Activated CD4-positive, alpha-beta T cell treated with anti-CD3 and anti-CD28 coated beads, Interleukin-2, amount 10 ng/mL, durations not matched to agents 7 days and 5 days (primary cell): ENCODE results near the gene VPS51. TPM values are rescaled to one million over a fixed set of nuclear protein-coding genes. Genes with fewer than 3 reads are reported as not detected.

Experiments used
- CTCF ChIA-PET: fragments of 350-600 bp; sonication (Branson Sonifier 250); formaldehyde crosslinking; loops from one replicate; lab custom pipeline; 2021; ENCODE audit warnings: antibody characterized with exemption; lab: Charles Lee
- POLR2A ChIA-PET: fragments of 350-600 bp; sonication (Branson Sonifier 250); formaldehyde crosslinking; loops from one replicate; lab custom pipeline; 2021; ENCODE audit warnings: antibody characterized with exemption; lab: Charles Lee
- DNase-seq: peaks from one replicate; pipeline ENCODE4 v3.0.0-alpha.2; 2020
- H3K27ac Mint-ChIP-seq: one replicate; pipeline ENCODE4 v1.8.0; 2021; ENCODE audit warnings: mild to moderate bottlenecking, moderate library complexity, mixed read lengths
- H3K27me3 Mint-ChIP-seq: one replicate; pipeline ENCODE4 v1.8.0; 2021; ENCODE audit warnings: mixed read lengths
- H3K36me3 Mint-ChIP-seq: one replicate; pipeline ENCODE4 v1.8.0; 2021; ENCODE audit warnings: low read depth, mixed read lengths
- H3K4me1 Mint-ChIP-seq: one replicate; pipeline ENCODE4 v1.8.0; 2021; ENCODE audit warnings: mixed read lengths
- H3K4me3 Mint-ChIP-seq: one replicate; pipeline ENCODE4 v1.8.0; 2021; ENCODE audit warnings: mild to moderate bottlenecking, moderate library complexity, mixed read lengths
- H3K9me3 Mint-ChIP-seq: one replicate; pipeline ENCODE4 v1.8.0; 2021; ENCODE audit warnings: mixed read lengths
- total RNA-seq, 2 experiments: library from RNA; stranded (reverse); gene quantifications; one replicate each; pipeline ENCODE4 v1.2.3, GENCODE V29; 2021

Gene VPS51
- total RNA-seq, 2 experiments from 2014 or later, result 146 to 148 TPM

GRCh38 chr11:65096926-65097325 is 912 bp downstream of the VPS51 start:
- Mint-ChIP-seq H3K4me1 (peaks cover 25% of the 10 kb centered on the region), H3K9me3 (no peaks in the 10 kb centered on the region), H3K27ac (peak overlapping the region; percentile 98), H3K36me3 (peaks cover 11% of the 10 kb centered on the region), H3K27me3 (no peaks in the 10 kb centered on the region), H3K4me3 (peak overlapping the region; percentile 93)
- ChIA-PET CTCF (interaction anchor here (3.4 to 8.1 kb wide), 2 partner anchors 14 to 20 kb away, joined by 12 to 85 read pairs; partner anchors contain the start of genes TM7SF2 and ZNHIT2), POLR2A (interaction anchor here (0.5 to 0.6 kb wide), 2 partner anchors 82 to 839 kb away, joined by 3 read pairs; no protein-coding TSS in a partner anchor)
- no peak for DNase-seq

- peaks cover 20% of the 10 kb centered on the region for H3K36me3 Mint-ChIP-seq
- ChIA-PET POLR2A (no interaction called here), CTCF (interaction anchor here (0.5 to 8.1 kb wide), 3 partner anchors 10 to 44 kb away, joined by 4 to 85 read pairs (median 7); partner anchors contain the start of genes TM7SF2 and ZNHIT2)
- H3K27ac Mint-ChIP-seq, result no peak overlapping the region
- H3K27me3 Mint-ChIP-seq, result no peaks in the 10 kb centered on the region
- DNase-seq, result no peak
- peaks cover 36% of the 10 kb centered on the region for H3K4me1 Mint-ChIP-seq
- H3K9me3 Mint-ChIP-seq, result no peaks in the 10 kb centered on the region
- H3K4me3 Mint-ChIP-seq, result no peak overlapping the region
Measured at GRCh38 chr11:65100674-65101350, 4.8 kb downstream of the VPS51 start.

- ChIA-PET CTCF (interaction anchor here (0.6 to 2.2 kb wide), 3 partner anchors 8 to 229 kb away, joined by 4 to 7 read pairs (median 4); partner anchors contain the start of gene ZNHIT2), POLR2A (no interaction called here)
- Mint-ChIP-seq H3K27me3 (no peaks in the 10 kb centered on the region), H3K36me3 (peaks cover 24% of the 10 kb centered on the region), H3K9me3 (no peaks in the 10 kb centered on the region), H3K4me3 (no peak overlapping the region), H3K4me1 (peaks cover 31% of the 10 kb centered on the region), H3K27ac (no peak overlapping the region)
- DNase-seq, result no peak
Measured at GRCh38 chr11:65102142-65103095, 6.4 kb downstream of the VPS51 start.

- H3K4me1 Mint-ChIP-seq, result peaks cover 25% of the 10 kb centered on the region
- no peak for DNase-seq
- H3K27ac Mint-ChIP-seq, result no peak overlapping the region
- H3K4me3 Mint-ChIP-seq, result no peak overlapping the region
- CTCF ChIA-PET, result interaction anchor here (0.6 to 2.2 kb wide), 3 partner anchors 9 to 144 kb away, joined by 3 to 7 read pairs (median 4); partner anchors contain the start of gene ZNHIT2
- peaks cover 19% of the 10 kb centered on the region for H3K36me3 Mint-ChIP-seq
- POLR2A ChIA-PET, result interaction anchor here (0.6 kb wide), 1 partner anchor 9 kb away, joined by 4 read pairs; no protein-coding TSS in a partner anchor
- no peaks in the 10 kb centered on the region for H3K27me3 Mint-ChIP-seq
- no peaks in the 10 kb centered on the region for H3K9me3 Mint-ChIP-seq
Measured at GRCh38 chr11:65103476-65103875, 7.5 kb downstream of the VPS51 start.

GRCh38 chr11:65104628-65105027 is 8.6 kb downstream of the VPS51 start:
- Mint-ChIP-seq H3K9me3 (no peaks in the 10 kb centered on the region), H3K4me3 (no peak overlapping the region), H3K4me1 (peaks cover 21% of the 10 kb centered on the region), H3K27me3 (no peaks in the 10 kb centered on the region), H3K36me3 (peaks cover 16% of the 10 kb centered on the region), H3K27ac (peak overlapping the region; percentile 3)
- no peak for DNase-seq
- POLR2A ChIA-PET, result no interaction called here
- CTCF ChIA-PET, result interaction anchor here (1.0 kb wide), 1 partner anchor 11 kb away, joined by 3 read pairs; no protein-coding TSS in a partner anchor

- CTCF ChIA-PET, result no interaction called here
- no peak overlapping the region for H3K4me3 Mint-ChIP-seq
- H3K27me3 Mint-ChIP-seq, result no peaks in the 10 kb centered on the region
- peaks cover 39% of the 10 kb centered on the region for H3K4me1 Mint-ChIP-seq
- no peak overlapping the region for H3K27ac Mint-ChIP-seq
- POLR2A ChIA-PET, result no interaction called here
- no peaks in the 10 kb centered on the region for H3K9me3 Mint-ChIP-seq
- H3K36me3 Mint-ChIP-seq, result peaks cover 16% of the 10 kb centered on the region
- no peak for DNase-seq
Measured at GRCh38 chr11:65107078-65107477, 11.1 kb downstream of the VPS51 start.

- peaks cover 16% of the 10 kb centered on the region for H3K36me3 Mint-ChIP-seq
- peaks cover 40% of the 10 kb centered on the region for H3K4me1 Mint-ChIP-seq
- H3K9me3 Mint-ChIP-seq, result no peaks in the 10 kb centered on the region
- no peaks in the 10 kb centered on the region for H3K27me3 Mint-ChIP-seq
- DNase-seq, result no peak
- POLR2A ChIA-PET, result interaction anchor here (0.7 kb wide), 1 partner anchor 91 kb away, joined by 3 read pairs; no protein-coding TSS in a partner anchor
- H3K4me3 Mint-ChIP-seq, result no peak overlapping the region
- CTCF ChIA-PET, result interaction anchor here (1.3 to 7.1 kb wide), 3 partner anchors 10 to 14 kb away, joined by 3 to 85 read pairs (median 4); partner anchors contain the start of genes FAU, MRPL49, VPS51 and ZNHIT2
- no peak overlapping the region for H3K27ac Mint-ChIP-seq
Measured at GRCh38 chr11:65107751-65108468, 11.9 kb downstream of the VPS51 start.

GRCh38 chr11:65108469-65109123 is 12.6 kb downstream of the VPS51 start:
- DNase-seq, result no peak
- POLR2A ChIA-PET, result no interaction called here
- Mint-ChIP-seq H3K36me3 (peaks cover 15% of the 10 kb centered on the region), H3K27me3 (no peaks in the 10 kb centered on the region), H3K9me3 (no peaks in the 10 kb centered on the region), H3K4me3 (no peak overlapping the region), H3K4me1 (peaks cover 47% of the 10 kb centered on the region), H3K27ac (no peak overlapping the region)
- CTCF ChIA-PET, result interaction anchor here (1.3 to 7.1 kb wide), 3 partner anchors 9 to 13 kb away, joined by 3 to 85 read pairs (median 4); partner anchors contain the start of genes FAU, MRPL49, VPS51 and ZNHIT2

- DNase-seq, result no peak
- H3K27ac Mint-ChIP-seq, result no peak overlapping the region
- peaks cover 48% of the 10 kb centered on the region for H3K4me1 Mint-ChIP-seq
- no peaks in the 10 kb centered on the region for H3K27me3 Mint-ChIP-seq
- H3K9me3 Mint-ChIP-seq, result no peaks in the 10 kb centered on the region
- CTCF ChIA-PET, result interaction anchor here (0.6 to 7.1 kb wide), 14 partner anchors 7 to 95 kb away, joined by 3 to 85 read pairs (median 4); partner anchors contain the start of genes ARL2, CDCA5, FAU and MRPL49
- H3K36me3 Mint-ChIP-seq, result peaks cover 15% of the 10 kb centered on the region
- POLR2A ChIA-PET, result no interaction called here
- no peak overlapping the region for H3K4me3 Mint-ChIP-seq
Measured at GRCh38 chr11:65109231-65110198, 13.5 kb downstream of the VPS51 start.

GRCh38 chr11:65110354-65110861 is 14.4 kb downstream of the VPS51 start:
- Mint-ChIP-seq H3K4me1 (peaks cover 43% of the 10 kb centered on the region), H3K27me3 (no peaks in the 10 kb centered on the region), H3K4me3 (no peak overlapping the region), H3K9me3 (no peaks in the 10 kb centered on the region), H3K36me3 (peaks cover 9% of the 10 kb centered on the region), H3K27ac (peak overlapping the region; percentile 80)
- POLR2A ChIA-PET, result no interaction called here
- peak; percentile 96 for DNase-seq
- CTCF ChIA-PET, result interaction anchor here (0.6 to 7.1 kb wide), 21 partner anchors 8 to 265 kb away, joined by 3 to 85 read pairs (median 4); partner anchors contain the start of genes ARL2, CDC42BPG, CDCA5 and FAU
